OCI-LY7 (cell line): ENCODE data around the gene SCTR. TPM values are rescaled to one million over a fixed set of nuclear protein-coding genes. Genes with fewer than 3 reads are reported as not detected.

Experiments used
- BruUV-seq: library from RNA; stranded (reverse); fragments of 400-500 nt; replicated peaks from 2 replicates; lab custom pipeline; 2021; lab: Mats Ljungman, UMichigan
- CTCF ChIA-PET: fragments of 300-600 bp; sonication (Branson Sonifier 250); formaldehyde crosslinking; loops from one replicate; lab custom pipeline; 2022; ENCODE audit warnings: antibody characterized with exemption; ENCODE audit not compliant: unreplicated experiment; lab: Charles Lee
- POLR2A ChIA-PET: fragments of 300-600 bp; sonication (Branson Sonifier 250); formaldehyde crosslinking; loops from one replicate; lab custom pipeline; 2022; ENCODE audit warnings: antibody characterized with exemption; lab: Charles Lee
- DNase-seq: peaks from one replicate; pipeline ENCODE4 v3.0.0-alpha.2; 2015; ENCODE audit warnings: low spot score
- H2AFZ ChIP-seq: fragments of 200-600 bp; sonication (generic), shearing (Covaris generic); 2 replicates; pipeline ENCODE4 v1.6.1; 2014; ENCODE audit warnings: mild to moderate bottlenecking, antibody characterized with exemption, low read length, moderate library complexity
- H3K27ac ChIP-seq: fragments of 200-600 bp; sonication (generic); 2 replicates; pipeline ENCODE4 v1.5.1; 2014; ENCODE audit warnings: mixed run types, low read depth, mild to moderate bottlenecking, moderate library complexity, low read length, inconsistent platforms; ENCODE audit not compliant: poor library complexity, severe bottlenecking
- H3K36me3 ChIP-seq: fragments of 200-600 bp; sonication (generic); 2 replicates; pipeline ENCODE4 v1.6.1; 2014; ENCODE audit warnings: mild to moderate bottlenecking, antibody characterized with exemption, low read length, moderate library complexity, mixed read lengths; ENCODE audit not compliant: insufficient read depth
- H3K4me1 ChIP-seq: fragments of 200-600 bp; sonication (generic); 2 replicates; pipeline ENCODE4 v1.5.1; 2014; ENCODE audit warnings: mild to moderate bottlenecking, low read length; ENCODE audit not compliant: insufficient read depth, poor library complexity, severe bottlenecking
- H3K4me2 ChIP-seq: fragments of 200-600 bp; sonication (generic); 2 replicates; pipeline ENCODE4 v1.6.1; 2014; ENCODE audit warnings: mild to moderate bottlenecking, low read length
- H3K4me3 ChIP-seq: fragments of 200-600 bp; sonication (generic); 2 replicates; pipeline ENCODE4 v1.5.1; 2014; ENCODE audit warnings: mild to moderate bottlenecking, low read depth, low read length; ENCODE audit not compliant: poor library complexity, severe bottlenecking
- H3K79me2 ChIP-seq: fragments of 200-600 bp; sonication (generic); 2 replicates; pipeline ENCODE4 v1.6.1; 2016; ENCODE audit warnings: low read depth, mild to moderate bottlenecking, low read length, moderate library complexity, mixed read lengths; ENCODE audit not compliant: insufficient read depth
- H3K9me2 ChIP-seq: fragments of 200-600 bp; sonication (generic); 2 replicates; pipeline ENCODE4 v1.6.1; 2016; ENCODE audit warnings: mild to moderate bottlenecking, low read length, mixed read lengths; ENCODE audit not compliant: insufficient read depth
- H3K9me3 ChIP-seq: fragments of 200-600 bp; sonication (generic); 2 replicates; pipeline ENCODE4 v1.6.1; 2014; ENCODE audit warnings: mild to moderate bottlenecking, mixed run types, low read length, mixed read lengths
- H4K20me1 ChIP-seq: fragments of 200-600 bp; sonication (generic); 2 replicates; pipeline ENCODE4 v1.6.1; 2014; ENCODE audit warnings: mild to moderate bottlenecking, antibody characterized with exemption, low read length, moderate library complexity, mixed read lengths; ENCODE audit not compliant: insufficient read depth
- CTCF ChIP-seq: fragments of 200-600 bp; sonication (generic); conservative IDR thresholded peaks from 2 replicates; pipeline ENCODE4 v1.5.1; 2014; ENCODE audit warnings: mild to moderate bottlenecking, antibody characterized with exemption, low read length, moderate library complexity, mixed read lengths
- EZH2phosphoT487 ChIP-seq: fragments of 200-600 bp; sonication (generic); IDR thresholded peaks from 2 replicates; pipeline ENCODE4 v1.6.1; 2018; ENCODE audit warnings: low read depth, borderline replicate concordance, mild to moderate bottlenecking, mixed run types, antibody characterized with exemption, low read length, moderate library complexity, mixed read lengths
- intact Hi-C: fragments of 100-400 bp; cut with micrococcal nuclease; formaldehyde crosslinking; loops from one replicate; pipeline ENCODE4 v1.10.0; 2022; ENCODE audit not compliant: unreplicated experiment
- total RNA-seq, 2 experiments: library from RNA; depleted of rRNA in 1 of 2; stranded (reverse); fragments of >200 nt in 1 of 2; shearing (Covaris generic) in 1 of 2; gene quantifications; 2 replicates each; pipeline ENCODE4 v1.2.3, GENCODE V29; 2014 to 2022

Gene SCTR
- total RNA-seq, 2 experiments from 2014 or later, result not detected

- H2AFZ ChIP-seq, result no peak overlapping the region
- no peak overlapping the region for H3K4me3 ChIP-seq
- intact Hi-C loops, result no loop called here
- H3K9me3 ChIP-seq, result peaks cover 11% of the 10 kb centered on the region; the same call in 1 of the 2 replicates
- no peaks in the 10 kb centered on the region for H3K79me2 ChIP-seq
- ChIA-PET CTCF (no interaction called here), POLR2A (no interaction called here)
- H3K4me2 ChIP-seq, result no peak overlapping the region
- H3K4me1 ChIP-seq, result no peaks in the 10 kb centered on the region
- H3K36me3 ChIP-seq, result no peaks in the 10 kb centered on the region
- TF ChIP-seq CTCF (no peak), EZH2phosphoT487 (no peak)
- H3K27ac ChIP-seq, result no peak overlapping the region
- no peaks in the 10 kb centered on the region for H4K20me1 ChIP-seq
- no peaks in the 10 kb centered on the region for H3K9me2 ChIP-seq
- DNase-seq, result no peak
- BruUV-seq, result no TSS peak
Measured at GRCh38 chr2:119536707-119537106, 12.4 kb upstream of the SCTR start.

- Histone ChIP-seq H2AFZ (no peak overlapping the region), H3K27ac (no peak overlapping the region), H3K36me3 (no peaks in the 10 kb centered on the region), H3K9me3 (peaks cover 11% of the 10 kb centered on the region; the same call in 1 of the 2 replicates), H3K4me2 (no peak overlapping the region), H4K20me1 (no peaks in the 10 kb centered on the region), H3K9me2 (no peaks in the 10 kb centered on the region), H3K4me3 (no peak overlapping the region), H3K79me2 (no peaks in the 10 kb centered on the region), H3K4me1 (no peaks in the 10 kb centered on the region)
- POLR2A ChIA-PET, result no interaction called here
- intact Hi-C loops, result no loop called here
- CTCF ChIA-PET, result no interaction called here
- TF ChIP-seq CTCF (no peak), EZH2phosphoT487 (no peak)
- BruUV-seq, result no TSS peak
- DNase-seq, result no peak
Measured at GRCh38 chr2:119536211-119536610, 11.9 kb upstream of the SCTR start.

GRCh38 chr2:119533560-119533959 is 9.3 kb upstream of the SCTR start:
- Histone ChIP-seq H4K20me1 (no peaks in the 10 kb centered on the region), H3K27ac (no peak overlapping the region), H3K36me3 (no peaks in the 10 kb centered on the region), H3K4me2 (no peak overlapping the region), H3K4me1 (no peaks in the 10 kb centered on the region), H3K9me2 (no peaks in the 10 kb centered on the region), H3K9me3 (peaks cover 11% of the 10 kb centered on the region; the same call in 1 of the 2 replicates), H2AFZ (no peak overlapping the region), H3K4me3 (no peak overlapping the region), H3K79me2 (no peaks in the 10 kb centered on the region)
- no TSS peak for BruUV-seq
- TF ChIP-seq EZH2phosphoT487, result no peak
- no peak for TF ChIP-seq CTCF
- ChIA-PET CTCF (no interaction called here), POLR2A (no interaction called here)
- no peak for DNase-seq
- intact Hi-C loops, result no loop called here
